SK-N-MC (cell line): ENCODE measurements around the gene CLSTN2.

Experiments used
- FOXP2 ChIP-seq: optimal IDR thresholded peaks from 2 replicates; pipeline ENCODE3; 2011; ENCODE audit warnings: mild to moderate bottlenecking, moderate library complexity; ENCODE audit not compliant: insufficient read depth; ENCODE audit errors: extremely low read length, control extremely low read depth
- POLR2AphosphoS5 ChIP-seq: IDR thresholded peaks from 2 replicates; pipeline ENCODE4 v1.6.1; 2012; ENCODE audit warnings: mild to moderate bottlenecking, low read depth, low read length, borderline replicate concordance

GRCh38 chr3:140527156-140527555 lies 592.2 kb downstream of the CLSTN2 start:
- TF ChIP-seq FOXP2 = no peak
- TF ChIP-seq POLR2AphosphoS5 = no peak
